GM20431 (cell line): Measurements from ENCODE around the gene LRRC8D.
"Not testable (repeated sequence)": the region's sequence is repeated elsewhere in the genome, so short reads cannot be mapped to it uniquely, and the experiment has no call there.

Experiments
- in situ Hi-C: fragments of 300-500 bp; cut with MseI, MboI; formaldehyde crosslinking; loops from one replicate; pipeline ENCODE4 v1.15.0; 2020; ENCODE audit warnings: low sequenced_read_pairs; ENCODE audit not compliant: unreplicated experiment

Gene LRRC8D

DNA sequence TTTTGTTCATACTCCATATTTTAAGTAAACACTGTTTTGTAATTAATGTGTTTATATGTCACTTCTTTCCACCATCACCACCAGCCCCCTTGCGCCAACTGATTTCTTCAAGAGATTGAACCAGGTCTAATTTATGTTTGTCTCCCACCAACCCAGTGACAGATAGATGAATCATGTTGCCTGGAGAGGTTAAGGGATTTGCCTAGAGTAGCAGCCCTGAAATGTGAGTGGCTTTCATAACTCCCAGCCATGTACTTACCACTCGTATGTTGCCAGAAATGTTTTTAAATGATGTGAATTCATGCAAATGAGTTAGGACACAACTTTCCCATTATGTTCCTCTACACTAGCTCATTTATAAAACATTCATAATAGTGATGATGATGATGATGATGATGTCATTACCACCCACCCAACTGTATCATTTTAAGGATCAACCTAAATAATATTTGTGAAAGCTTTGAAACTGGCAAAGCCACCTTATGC is 86.9 kb downstream of the LRRC8D start:
- in situ Hi-C loops, result no loop called here

DNA sequence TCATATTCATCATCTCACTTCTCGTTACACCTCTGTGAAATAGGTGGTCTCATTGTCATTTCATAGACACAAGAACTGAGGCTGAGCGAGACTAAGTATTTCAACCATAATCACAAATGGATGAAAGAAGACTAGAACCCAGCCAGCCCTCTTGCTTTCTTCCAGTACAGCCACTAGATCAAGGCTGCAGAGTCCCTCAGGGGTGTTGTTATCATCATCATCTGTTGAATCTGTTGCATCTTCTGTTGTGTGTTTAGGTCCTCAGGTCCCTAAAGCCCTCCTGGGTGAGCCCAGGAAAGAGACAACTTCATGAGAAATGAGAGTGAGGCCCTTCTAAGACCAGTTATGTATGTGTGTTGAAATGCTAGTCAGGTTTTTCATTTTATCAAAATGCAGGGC is 87.4 kb downstream of the LRRC8D start:
- in situ Hi-C loops, result no loop called here

DNA sequence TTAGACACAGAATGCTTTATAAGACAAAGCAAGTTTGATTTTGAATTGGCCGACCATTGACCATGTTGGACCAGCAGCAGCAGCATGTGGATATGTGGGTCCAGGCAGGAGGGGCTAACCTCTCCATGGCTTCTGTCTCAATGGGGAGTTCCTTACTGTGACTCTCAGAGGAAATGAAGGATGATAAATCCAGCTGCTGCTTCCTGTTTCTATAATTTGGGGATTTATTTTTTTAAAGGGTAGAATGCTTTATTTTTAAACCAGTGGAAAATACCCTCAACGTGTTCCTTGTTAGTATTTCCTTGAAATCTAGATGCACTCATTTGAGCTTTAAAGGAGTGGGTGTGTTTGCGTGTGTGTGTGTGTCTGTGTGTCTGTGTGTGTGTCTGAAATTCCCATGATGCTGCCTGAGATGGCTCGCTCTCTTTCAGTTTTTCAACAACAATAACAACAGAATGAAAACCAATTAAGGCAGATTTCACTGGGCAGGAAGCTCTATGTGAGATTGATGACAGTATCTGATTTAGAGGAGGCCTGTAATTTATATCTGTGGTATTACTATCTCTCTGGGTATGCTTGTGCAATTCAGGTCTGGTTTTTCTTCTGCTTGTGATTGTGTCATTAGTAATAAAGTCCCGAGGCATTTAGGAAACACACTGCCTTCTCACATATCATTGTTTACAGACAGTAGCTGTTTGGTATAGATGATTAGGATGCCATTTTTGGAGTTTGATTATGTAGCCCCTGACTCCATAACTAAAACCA is 88.0 kb downstream of the LRRC8D start:
- in situ Hi-C loops, result no loop called here

DNA sequence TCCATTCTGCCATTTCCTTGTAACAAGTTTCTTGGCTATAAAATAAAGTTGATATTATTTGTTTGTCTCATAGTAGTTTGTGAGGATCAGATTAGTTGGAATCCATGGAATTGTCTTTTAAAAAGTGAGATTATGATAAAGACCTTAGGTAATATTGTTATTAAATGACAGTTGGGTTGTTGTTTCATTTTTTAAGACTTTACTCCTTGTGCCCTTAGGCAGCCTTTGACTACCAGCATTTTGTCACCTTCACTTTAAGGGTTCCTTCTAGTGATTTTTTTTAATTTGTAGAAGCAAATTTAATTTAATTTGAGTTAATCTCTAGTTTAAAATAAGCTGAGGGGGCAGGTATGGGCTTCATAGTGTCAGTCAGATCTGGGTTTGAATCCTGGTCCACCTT is 89.4 kb downstream of the LRRC8D start:
- in situ Hi-C loops, result no loop called here

DNA sequence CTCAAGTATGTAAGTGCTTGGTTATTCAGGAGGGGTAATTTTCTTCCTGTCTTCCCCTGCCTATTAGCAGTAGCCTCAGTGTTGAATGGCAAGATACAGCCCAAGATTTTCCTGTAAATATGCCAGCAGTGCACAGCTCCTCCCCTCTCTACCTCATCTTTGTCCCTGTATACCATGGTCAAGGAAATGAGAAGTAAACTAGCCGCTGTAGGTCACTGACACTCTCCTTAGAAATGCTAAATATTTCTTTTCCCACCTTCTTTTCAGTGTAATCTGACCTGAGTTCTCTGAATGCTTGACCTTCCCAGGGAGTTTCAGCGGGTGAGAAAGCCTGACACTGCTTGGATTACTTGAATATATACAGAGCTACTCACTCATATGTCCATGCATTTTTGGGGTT is 89.9 kb downstream of the LRRC8D start:
- in situ Hi-C loops, result no loop called here

DNA sequence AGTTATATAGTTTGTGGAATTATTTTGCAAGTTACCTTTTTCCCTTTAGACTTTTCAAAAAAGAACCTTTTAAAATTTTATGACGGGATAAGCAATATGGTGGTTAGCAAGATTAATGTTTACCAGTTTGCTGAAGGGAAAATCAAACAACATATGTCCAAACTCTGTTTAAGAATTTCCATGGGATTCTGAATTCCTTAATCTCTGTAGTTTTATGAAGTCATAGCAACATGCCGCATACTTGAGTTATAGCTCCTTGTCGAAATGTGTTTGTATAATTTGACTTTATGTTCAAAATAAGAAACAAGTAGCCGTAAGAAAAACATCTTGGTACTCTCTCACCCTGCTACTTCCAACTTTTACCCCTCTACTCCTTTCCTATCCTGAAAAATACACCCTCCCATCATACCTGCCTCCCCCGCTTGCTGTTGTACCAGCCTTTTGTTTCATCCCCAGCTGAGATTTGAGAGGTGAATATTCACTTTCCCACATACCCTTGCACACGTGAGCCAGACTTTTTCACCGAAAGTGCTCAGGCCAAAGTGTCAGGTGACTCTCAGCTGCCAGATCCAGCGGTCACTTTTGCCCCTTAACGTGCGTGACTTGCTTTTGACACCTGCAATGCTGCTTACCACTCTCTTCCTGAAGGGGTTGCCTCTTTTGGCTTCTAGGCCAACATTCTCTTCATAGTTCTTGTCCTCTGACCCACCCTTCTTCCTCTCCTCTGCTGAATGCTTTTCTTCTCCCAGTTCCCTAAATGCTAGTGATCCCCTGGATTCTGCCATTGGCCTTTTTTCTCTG is 90.6 kb downstream of the LRRC8D start:
- in situ Hi-C loops, result no loop called here

DNA sequence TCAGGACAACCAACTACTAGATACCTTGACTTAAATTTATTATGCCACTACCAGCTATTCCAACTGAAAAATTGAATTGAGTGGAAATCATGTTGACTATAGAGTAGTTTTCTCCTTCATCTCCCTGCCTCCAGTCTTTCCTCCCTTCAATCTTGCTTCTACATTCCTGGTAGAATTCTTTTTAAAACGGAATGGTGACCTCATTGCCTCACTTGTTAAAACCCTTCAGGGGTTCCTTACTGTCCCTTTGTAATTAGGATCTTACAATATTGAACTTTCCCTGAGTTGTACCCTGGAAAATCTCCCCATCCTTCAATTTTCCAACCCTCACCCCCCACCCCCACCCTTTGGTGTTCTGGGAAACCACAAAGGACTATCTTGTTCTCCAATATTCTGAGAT is 91.2 kb downstream of the LRRC8D start:
- in situ Hi-C loops, result no loop called here

DNA sequence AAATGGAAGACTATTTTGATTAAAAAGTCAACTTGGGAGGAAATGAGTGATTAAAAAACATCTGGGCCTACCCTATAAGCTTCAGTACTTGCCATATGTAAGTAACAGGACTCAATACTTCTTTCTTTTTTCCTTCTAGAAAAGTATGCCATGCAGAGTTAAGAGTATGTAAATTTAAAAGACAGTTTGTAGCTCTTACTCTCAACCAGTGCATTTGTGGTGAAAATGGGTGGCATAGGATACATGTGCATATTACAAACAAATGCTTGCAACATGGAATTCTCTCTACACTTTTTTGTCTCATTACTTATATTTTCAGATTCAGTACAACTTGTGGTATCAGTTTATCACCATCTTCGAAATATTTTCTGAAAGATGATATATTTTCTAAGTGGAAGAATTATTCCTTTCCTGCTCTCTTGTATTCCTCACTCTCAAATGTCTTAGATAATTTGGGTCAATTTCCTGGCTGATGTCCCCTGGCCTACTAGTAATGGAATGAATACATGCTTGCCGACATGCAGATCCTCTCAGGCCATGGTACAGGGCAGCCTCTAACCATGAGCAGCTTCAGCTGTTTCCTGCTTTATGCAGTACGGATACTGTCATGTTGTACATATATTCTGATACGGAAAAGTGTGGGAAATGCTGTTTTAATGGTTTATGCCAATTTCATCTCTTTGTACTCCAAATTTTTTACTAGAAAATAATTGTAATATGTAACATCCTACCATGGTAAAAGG is 92.7 kb downstream of the LRRC8D start:
- in situ Hi-C loops, result no loop called here

DNA sequence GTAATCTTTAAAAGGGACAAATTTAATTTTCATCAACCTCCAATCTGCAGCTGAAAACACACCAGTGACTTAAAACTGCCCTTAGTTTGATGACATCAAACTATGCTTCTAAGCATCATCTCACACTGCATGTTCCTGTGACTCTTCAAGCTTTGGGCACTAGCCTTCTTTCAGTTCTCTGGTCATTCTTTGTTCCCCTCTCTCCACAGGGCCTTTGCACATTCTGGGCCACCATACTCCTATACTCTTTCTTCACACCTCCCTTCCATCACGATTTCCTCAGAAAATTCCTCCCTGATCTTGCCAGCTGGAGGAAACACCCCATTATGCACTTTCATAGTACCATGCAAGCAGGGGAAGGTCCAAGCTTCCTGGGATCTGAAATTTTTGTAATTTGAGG is 96.5 kb downstream of the LRRC8D start:
- in situ Hi-C loops, result no loop called here

DNA sequence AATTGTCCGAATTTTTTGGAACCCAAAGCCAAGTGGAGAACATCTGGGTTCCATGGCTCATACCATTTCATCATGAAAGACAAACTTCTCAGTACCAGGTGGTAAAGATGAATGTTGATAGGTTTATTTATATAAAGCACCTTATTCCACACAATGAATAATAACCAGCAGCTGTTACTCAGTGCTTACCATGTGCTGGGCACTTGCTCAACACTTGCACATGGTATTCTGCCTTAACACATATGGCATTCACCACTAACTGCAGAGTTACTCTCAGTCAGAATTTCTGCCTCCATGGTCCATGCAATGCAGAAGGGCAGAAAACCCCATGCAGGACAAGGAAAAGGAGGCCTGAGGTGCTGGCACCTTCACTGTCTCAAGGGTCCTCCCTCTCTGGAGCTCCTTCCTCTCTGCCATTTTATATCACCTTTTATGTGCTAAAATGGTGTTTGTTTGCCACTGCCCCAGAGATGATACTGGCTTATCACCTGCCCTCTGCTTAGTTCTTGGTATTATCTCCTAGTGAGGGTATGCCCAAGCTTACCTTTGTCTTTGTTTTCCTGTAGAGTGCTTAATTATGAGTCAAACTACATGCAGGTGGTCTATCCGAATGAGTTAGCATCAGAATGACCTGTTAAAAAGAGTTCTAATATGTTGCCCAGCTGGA is 97.4 kb downstream of the LRRC8D start:
- in situ Hi-C loops, result no loop called here

DNA sequence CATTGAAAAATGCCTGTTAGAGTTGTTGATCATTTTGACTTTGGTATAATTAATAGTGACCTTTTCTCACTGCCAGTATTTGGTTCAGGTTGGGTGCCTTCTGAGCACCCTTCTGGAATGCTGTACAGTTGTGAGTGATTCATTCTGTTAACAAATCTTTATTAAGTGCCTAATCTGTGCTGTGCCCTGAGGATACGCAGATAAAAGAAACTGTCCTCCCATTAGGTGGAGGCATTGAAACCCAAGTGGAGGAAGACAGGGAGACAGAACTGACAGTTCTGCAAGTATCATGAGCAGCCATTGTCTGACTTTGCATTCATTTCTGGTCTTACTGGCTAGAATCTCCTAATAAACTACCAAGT is 97.9 kb downstream of the LRRC8D start:
- in situ Hi-C loops, result no loop called here

DNA sequence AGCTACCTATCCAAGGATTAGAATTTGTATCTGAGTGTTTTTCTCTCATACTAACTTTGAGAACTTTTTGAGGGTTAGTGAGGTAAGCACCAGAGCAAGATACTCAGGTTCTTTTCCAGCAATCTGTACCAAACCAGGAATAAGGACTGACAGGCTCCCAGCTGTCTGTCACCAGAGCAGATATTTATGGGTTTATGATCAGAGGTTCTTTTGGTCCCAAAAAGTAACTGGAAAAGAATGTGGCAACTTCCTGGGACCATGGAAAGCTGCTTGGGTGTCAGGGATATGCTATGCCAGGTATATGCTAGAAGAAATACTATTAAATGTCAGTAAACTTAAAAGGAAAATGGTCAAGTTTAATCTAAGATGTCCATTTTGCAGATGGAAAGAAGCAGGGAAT is 98.3 kb downstream of the LRRC8D start:
- in situ Hi-C loops, result no loop called here

DNA sequence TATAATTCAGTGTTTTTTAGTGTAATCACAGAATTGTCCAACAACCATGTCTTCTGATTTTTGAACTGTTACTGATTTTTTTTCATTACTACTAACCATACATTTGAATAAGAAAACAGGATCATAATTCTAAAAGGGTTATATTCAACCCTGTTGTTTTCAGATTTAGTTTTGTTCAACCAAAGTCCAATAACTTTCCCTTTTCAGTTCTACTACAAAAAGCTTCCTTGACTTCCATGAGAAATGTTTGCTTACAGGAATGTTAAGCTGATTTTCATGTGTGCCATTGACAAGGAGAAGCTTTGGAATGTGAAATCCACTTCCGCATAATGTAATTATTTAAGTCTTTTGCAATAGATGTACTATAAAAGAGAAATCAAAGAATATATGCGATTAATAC is 102.1 kb downstream of the LRRC8D start:
- in situ Hi-C loops, result no loop called here

DNA sequence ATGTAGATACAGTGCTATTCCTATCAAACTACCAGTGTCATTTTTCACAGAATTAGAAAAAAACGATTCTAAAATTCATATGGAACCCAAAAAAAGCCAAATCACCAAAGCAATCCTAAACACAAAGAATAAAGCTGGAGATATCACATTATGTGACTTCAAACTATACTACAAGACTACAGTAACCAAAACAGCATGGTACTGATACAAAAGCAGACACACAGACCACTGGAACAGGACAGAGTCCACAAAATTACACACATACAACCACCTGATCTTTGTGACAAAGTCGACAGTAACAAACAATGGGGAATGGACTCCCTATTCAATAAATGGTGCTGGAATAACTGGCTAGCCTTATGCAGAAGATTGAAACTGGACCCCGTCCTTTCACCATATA is 102.7 kb downstream of the LRRC8D start:
- in situ Hi-C loops, result no loop called here

DNA sequence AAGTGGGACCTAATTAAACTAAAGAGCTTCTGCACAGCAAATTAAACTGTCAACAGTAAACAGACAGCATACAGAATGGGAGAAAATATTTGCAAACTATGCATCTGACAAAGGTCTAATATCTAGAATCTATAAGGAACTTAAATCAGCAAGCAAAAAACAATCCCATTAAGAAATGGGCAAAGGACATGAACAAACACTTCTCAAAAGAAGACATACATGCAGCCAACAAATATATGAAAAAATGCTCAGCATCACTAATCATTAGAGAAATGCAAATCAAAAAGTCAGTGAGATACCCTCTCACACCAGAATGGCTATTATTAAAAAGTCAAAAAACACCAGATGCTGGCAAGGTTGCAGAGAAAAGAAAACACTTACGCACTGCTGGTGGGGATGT is 103.2 kb downstream of the LRRC8D start:
- in situ Hi-C loops, result not testable (repeated sequence)

DNA sequence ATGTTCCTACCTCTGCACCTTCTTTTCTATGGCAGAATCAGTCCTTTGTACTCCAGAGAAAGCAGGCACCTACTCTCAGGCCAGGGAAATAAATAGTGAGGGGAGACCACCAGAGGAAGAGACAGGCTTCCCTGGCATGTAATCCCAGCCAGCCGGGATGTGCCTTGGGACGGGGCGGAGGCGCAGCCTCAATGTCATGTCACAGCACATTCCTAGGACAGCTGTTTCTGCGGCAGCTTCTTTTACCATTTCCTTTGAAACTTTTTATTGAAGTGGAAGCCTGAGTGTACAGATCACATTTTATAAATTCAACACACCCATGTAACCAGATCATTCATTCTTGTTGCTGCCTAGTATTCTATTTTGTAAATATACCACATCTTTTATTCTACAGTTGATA is 106.2 kb downstream of the LRRC8D start:
- in situ Hi-C loops, result no loop called here

DNA sequence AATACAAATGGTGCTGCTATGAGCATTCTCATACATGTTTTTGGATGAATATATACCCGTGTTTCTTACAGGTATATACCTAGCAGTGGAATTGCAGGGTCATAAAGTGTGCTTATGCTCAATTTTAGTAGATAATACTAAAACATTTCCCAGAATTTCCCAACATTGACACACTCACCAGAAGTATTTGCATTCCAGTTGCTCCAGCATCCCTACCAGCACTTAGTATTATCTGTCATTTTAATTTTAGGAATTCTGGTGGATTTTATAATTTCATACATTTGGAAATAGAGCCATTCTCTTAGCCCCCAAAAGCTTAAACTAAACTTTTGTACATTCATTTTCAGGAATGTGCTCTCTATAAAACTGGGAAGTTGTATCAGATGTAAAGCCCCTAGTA is 106.6 kb downstream of the LRRC8D start:
- in situ Hi-C loops, result no loop called here

DNA sequence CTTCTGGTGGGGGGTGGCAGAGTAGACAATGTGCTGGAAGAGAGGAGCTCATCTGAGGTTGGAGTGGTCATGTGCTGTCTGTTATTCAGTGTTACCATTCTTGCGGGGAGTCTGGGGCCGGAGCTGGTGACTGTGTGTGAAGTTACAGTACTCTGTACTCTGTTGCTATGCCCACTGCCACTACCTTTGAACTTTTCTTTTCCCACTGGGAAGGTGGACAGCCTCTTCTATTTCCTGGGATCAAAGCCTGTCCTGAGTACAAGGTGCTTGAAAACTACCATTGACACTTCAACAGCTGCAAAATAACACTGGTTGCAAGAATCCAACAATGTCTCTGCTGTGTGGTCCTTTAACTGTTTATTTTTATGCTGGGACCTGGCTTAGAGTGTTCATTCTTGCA is 107.7 kb downstream of the LRRC8D start:
- in situ Hi-C loops, result no loop called here

DNA sequence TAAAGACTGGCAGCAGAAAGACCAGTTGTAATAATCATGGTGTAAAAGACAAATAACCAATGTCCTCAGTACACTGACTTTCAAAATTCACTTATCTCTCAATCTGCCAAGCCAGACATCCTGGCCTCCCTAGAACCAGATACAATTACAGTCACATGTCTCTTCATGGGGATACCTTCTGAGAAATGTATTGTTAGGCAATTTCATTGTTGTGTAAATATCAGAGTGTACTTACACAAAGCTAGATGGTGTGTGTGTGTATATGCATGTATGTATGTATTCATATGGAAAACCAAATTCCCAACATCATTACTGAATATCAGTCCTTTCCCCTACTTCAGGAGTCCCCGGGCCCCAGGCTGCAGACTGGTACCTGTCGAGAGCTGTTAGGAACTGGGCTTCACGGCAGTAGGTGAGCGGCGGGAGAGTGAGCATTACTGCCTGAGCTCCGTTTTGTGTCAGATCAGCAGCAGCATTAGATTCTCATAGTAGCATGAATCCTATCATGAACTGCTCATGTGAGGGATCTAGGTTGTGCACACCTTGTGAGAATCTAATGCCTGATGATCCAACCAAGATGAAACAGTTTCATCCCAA is 108.7 kb downstream of the LRRC8D start:
- in situ Hi-C loops, result no loop called here

DNA sequence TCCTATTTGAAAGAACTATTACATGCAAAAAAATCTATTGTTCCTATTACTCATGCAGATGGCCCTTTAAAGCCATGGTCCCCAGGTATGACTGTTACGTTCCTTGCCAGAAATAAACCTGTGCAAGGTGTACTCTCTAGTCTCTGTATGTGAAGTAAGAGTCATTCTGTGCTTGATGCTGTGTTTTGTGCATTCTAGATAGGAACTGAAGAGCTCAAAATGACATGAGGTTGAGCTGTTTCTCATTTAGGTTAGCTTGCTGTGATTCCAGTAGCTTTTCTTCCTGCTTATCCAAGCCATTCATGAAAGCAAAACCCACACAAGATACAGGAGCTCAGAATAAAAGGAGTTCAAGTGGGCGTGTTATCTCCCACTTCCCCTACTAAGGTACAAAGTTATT is 109.7 kb downstream of the LRRC8D start:
- in situ Hi-C loops, result no loop called here
